Stimulated activated CD8-positive, alpha-beta memory T cell treated with anti-CD3 and anti-CD28 coated beads, Interleukin-7, amount 100 ng/mL, for 1 hour (primary cell): ENCODE data around the gene BACH2.
"Not testable (repeated sequence)": the region's sequence is repeated elsewhere in the genome, so short reads cannot be mapped to it uniquely, and the experiment has no call there.

Experiments
- DNase-seq, 2 donors: peaks; one replicate each; pipeline ENCODE4 v3.0.0-alpha.2; 2020; ENCODE audit warnings: low read depth in 2 of 2

Gene BACH2

DNA sequence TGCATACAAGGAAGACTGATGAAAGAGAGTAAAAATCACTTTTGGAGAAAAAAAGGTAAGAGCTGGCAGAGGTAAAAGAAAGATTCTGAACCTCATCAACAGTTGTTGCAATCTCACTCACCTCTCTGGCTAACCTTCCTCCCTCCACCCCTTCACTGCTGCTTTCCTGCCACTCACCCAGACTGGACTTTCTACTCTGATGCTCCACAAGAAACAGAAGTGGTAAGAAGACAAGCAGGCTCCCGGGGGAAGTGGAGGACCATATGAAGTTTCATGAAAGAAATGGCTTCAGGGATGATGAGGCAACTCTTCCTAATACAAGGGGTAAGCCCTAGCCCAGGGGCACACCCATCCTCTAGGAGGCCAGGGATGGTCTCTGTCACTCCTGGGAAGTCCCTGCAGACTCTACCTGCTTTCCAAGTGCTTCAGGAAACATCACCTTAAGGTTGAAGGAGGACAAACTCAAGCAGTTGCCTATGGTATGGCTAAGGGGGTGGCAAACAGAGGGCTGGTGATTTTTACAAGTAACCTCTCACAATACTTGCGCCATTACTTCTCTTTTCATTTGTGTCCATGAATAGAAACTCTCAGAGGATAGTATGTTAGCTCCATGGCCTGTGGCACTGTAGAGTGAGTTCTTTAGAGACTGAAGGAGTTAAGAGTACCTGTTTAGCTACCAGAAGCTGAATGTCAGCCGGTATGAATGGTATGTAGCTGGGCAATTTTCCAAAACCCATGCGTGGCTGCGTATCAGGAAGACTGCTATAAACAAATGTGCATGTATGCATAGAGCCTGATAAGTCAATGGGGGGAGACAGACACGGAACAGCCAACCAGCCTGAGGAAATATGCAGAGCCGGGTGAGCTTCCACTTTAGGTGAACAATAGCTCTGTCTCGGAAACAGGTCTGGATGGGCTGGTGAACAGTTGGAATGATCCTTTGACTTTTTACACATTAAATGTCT is 112.0 kb downstream of the BACH2 start:
- DNase-seq: no peak

DNA sequence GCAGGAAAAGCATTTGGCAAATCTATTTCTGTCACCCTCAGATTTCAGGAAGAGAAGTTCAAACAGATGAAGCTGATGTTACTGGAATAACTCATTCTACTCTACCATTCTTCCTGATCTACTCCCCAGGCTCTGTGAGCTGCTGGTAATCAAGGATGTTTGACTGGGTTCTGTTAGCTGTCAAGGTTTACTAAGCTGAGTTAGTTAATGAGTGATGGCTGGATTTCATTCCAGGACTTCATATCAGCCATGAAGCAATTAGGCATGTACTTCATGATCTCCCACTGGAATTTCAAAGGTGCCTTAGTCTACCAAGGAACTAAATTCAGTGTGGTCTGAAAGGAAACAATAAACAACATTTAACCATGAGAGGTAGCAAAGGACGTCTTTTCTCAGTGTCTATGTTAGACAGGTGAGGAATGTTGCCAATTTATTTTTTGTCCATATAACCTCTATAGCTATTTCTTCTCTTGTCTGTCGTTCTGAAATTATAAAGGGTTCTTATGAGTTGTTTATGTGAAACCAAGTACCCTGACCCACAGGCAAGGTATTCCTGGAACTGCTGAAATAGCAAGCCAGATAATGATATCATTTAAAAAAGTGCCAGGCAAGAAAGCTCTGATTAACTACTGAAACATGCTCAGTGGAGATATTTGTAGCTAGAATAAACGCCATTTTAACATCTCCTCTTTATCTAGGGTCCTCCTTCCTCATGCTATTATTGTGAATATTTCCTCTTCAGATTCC is 112.9 kb downstream of the BACH2 start:
- no peak for DNase-seq

DNA sequence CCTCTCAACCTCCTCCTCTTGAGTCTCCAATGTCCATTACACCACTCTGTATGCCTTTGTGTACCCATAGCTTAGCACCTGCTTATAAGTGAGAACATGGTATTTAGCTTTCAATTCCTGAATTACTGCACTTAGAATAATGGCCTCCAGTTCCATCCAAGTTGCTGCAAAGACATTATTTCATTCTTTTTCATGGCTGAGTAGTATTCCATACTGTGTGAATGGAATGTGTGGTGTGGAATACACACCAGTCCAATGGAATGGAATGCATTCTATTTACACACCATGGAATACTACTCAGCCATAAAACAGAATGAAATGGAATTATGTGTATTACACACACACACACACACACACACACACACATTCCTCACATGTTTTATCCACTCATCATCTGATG is 116.1 kb downstream of the BACH2 start:
- DNase-seq: no peak

DNA sequence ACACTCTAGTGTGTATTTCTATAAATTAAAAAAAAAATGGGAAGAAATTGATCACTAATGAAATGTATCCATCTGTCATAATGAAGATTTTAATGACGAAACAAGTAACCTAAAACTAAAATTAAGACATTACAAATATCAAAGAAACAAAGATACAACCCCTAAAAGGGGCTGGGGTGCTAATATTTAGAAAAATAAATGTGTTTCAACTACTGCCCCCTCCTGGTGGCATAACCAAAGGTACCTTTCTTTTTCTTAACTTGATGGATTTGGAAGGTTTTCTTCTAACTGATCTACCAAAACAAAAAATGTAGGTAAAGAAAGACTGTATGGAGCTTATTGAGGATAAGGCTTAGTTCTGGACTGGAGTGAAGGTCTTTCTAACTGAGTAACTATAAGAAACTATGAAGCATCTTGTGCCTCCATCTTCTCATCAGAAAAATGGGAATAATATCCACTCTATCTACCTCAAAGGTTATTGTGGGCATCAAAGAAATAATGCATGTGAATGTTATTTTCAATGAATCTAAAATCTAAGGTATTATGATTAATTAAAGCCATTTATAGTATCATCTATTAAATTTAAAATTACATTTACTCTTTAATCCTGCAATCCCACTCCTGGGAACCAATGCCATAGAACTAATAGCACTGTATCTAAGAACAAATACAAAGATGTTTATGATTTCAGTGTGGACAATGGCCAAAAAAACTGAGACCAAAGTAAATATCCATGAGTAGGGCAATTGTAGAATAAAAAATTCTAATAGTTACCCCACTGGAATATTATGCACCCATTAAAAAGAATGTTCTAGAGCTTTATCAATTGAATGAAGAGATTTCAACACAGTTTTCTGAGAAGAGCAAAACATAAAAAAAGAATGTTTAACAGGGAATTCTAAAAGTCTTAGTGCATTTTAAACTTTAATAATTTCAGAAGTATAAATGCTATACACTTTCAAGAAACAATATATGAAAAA is 117.2 kb downstream of the BACH2 start:
- no peak for DNase-seq

DNA sequence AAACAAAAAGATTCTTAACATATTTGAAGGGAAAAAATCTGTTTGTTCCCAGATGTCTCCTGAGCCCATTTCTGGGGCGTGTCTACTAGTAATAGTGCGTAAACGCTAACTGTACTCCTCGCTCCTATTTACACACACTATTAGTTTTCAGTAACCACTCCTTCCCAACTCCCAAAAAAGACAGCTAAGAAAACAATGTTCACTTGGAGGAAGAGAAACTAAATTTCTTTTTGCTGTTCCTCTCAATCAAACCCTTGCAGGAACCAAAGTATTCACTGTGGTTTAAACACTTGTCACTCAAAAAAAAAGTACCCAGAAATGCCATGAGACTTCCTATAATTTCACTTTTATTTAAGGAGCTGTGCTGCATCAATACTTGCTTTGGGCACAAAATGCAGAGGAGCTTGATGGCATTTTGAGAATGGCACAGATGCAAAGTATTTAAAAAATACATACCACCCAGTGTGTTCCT is 118.2 kb downstream of the BACH2 start:
- no peak for DNase-seq

DNA sequence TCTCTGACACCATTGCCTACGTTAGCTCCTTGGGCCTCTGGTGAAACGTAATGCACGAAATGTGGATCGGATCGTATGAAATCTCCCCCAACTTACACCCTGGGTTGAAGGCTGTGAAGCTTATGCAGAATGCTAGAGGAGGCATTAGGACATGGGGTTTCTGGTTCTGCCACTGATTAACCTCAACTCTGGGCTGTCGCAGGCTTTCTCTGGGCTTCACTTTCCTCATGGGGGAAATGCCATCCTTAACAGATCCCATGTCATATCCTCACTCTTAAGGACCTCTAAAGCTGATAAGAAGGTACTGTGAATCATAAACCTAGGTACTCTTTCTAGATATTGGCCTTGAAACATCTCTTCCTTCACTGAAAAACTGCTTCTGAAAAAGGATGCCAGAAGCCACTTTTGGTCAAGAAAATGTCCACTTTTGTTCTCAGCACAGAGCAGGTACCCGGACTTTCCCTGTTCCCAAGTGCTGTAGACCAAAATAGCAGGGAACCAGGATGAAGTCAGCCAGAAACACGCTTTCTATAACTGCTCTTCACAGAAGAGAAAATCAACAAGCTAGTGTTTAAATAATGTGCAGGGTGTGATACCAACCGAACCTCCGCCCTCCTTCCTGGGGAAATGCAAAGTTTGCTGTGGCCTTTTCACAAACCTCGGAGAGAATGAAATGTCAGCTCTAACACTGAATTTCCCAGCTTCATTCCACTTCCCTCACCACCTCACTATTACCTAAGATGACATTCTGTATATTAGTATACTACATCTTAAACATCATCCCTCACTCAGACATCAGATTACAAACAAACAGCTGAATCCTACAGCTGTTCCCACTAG is 118.9 kb downstream of the BACH2 start:
- DNase-seq: no peak

DNA sequence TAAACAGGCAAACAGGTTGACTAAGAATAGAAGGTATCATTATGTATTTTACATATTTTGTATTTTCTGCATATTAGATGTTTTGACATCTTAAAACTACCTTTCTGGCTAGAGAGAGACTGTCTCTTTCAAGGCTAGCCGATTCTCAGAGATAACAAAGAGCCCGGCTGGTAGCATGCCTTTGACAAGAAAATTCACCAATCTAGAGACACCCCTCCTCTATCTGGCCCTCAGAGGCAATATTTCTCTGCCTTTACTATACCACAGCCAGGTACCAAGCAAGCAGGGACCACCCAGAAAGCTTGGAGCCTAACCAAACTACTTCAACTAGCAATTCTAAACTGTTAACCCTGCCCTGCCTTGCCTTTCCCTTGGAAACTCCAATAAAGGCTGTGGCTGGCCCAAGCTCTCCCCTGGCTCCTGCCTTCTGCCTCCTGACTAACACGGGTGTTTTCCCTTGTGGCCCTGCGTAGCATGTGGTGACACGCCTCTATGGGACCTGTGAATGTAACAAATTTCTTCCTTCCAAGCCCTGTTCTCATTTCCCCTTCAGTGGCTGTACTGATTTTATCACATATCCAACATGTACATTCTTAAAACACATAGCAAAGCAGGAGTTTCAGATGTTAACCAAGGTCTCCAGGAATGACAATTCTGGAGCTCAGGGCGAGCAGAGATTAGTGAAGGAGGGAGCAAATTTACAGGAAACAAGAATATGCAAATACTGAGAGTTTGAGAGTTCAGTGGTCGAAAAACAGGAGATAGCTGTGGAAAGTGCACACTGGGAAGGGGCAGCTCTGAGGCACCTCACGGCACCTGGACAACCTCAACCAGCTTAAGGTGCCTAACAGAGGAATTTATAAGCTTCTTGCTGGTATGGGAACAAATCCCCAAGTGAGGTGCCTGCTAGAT is 120.8 kb downstream of the BACH2 start:
- DNase-seq: no peak

DNA sequence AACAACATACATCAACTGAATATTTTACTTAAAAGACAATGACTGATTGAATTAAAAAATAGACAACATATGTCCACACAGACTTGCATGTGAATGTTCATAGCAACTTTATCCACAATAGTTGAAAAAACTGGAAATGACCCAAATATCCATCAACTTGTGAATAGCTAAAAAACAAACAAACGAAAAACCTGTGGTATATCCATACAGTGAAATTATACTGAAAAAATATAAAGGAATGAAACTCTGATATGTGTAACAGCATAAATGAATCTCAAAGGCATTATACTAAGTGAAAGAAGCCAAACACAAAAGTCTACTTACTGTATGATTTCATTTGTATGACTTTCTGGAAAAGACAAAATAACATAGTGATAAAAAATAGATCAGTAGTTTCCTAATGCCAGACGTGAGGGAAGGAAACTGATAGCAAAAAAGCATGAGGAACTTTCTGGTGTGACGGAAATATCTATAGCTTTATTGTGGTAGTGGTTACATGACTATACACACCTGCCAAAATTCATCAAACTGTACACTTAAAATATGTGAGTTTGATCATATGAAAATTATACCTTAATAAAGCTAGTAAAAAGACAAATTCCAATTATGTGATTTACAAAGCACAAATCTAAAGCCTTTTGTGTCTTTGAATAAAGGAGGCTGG is 123.2 kb downstream of the BACH2 start:
- DNase-seq: no peak

DNA sequence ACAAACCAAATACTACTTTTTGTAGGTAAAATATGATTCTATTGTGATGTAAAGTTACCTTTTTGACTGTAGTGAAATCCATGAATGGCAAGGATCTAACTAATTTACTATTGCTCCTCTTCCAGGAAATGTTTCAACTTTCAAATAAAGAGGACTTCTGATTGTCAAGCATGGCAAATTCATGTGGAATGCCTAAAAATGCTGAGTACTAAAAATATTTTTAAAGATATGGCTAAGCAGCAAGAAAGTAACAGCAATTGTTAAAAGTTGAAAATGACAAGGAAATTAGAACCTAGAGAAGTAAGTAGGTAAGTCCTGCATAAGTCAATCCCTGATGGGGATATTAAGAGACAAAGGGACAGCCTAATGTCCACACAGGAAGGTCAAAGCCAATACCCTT is 126.0 kb downstream of the BACH2 start:
- DNase-seq: no peak

DNA sequence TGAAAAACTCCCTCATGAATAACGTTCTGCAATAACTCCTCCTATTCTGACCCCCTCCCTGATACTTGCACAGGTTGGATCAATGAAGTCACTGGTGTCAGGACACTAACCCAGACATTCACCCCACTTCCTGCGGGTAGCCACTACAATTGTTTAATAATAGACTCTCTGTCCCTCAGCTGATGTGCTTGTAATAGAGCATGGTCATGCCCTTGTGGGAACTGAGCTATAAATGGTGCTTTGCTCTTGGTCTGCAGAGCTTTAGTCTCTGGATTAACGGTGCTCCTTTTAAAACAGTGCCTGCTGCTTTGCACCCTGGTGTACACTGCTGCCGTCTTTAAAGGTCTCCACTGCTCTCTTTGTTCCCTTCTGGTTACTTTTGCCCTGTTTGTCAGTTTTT is 127.3 kb downstream of the BACH2 start:
- DNase-seq: no peak

DNA sequence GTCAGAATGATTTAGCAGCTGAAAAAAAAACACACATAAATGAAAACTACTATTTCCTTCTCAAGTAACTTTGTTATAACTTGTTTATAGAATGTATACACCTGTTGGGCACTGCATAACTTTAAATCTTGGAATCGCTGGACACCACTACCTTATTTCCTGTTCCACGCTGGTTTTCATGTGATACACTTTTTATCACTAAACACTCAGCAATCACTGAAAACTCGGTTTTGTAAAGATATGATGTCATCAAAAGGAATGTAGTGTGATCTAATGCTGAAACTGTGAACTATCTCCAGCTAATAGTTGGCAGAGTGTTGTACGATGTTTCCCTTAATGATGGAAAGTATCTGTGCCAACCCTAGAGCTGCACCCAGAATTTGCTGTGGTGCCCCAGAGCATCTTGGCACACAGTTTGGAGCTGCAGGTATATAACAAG is 127.9 kb downstream of the BACH2 start:
- DNase-seq: no peak

DNA sequence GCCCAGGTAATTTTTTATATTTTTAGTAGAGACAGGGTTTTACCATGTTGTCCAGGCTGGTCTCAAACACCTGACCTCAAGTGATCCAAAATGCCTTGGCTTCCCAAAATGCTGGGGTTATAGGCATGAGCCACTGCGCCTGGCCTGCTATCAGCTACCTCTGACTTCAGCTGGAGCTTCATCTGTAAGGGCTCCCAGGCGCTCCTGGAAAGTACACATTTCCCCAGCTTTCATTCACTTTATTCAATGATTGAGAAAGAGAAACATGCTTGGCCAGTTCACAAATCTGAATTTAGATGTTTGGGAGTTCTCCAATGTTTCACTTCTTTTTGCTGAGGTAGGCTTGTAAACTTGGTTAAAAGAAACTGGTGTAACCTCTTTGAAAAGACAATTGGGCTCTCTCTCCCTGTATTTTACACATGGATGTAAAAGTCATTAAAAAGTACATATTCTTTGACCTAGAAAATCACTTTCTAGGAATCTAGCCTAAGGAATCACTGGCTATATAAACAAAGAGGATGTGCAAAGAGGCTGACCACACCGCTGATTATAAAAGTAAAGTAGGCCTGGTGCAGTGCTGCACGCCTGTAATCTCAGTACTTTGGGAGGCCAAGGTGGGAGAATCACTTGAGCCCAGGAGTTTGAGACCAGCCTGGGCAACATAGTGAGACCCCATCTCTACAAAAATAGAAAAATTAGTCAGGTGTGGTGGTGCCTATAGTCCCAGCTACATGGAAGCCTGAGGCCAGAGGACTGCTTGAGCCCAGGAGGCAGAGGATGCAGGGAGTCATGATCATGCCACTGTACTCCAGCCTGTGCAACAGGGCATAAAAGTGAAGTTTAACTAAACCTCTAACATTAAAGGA is 128.9 kb downstream of the BACH2 start:
- DNase-seq: no peak

DNA sequence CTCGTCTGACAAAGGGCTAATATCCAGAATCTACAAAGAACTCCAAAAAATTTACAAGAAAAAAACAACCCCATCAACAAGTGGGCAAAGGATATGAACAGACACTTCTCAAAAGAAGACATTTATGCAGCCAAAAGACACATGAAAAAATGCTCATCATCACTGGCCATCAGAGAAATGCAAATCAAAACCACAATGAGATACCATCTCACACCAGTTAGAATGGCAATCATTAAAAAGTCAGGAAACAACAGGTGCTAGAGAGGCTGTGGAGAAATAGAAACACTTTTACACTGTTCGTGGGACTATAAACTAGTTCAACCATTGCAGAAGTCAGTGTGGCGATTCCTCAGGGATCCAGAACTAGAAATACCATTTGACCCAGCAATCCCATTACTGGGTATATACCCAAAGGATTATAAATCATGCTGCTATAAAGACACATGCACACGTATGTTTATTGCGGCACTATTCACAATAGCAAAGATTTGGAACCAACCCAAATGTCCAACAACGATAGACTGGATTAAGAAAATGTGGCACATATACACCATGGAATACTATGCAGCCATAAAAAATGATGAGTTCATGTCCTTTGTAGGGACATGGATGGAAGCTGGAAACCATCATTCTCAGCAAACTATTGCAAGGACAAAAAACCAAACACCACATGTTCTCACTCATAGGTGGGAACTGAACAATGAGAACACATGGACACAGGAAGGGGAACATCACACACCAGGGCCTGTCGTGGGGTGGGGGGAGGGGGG is 130.3 kb downstream of the BACH2 start:
- DNase-seq: not testable (repeated sequence)

DNA sequence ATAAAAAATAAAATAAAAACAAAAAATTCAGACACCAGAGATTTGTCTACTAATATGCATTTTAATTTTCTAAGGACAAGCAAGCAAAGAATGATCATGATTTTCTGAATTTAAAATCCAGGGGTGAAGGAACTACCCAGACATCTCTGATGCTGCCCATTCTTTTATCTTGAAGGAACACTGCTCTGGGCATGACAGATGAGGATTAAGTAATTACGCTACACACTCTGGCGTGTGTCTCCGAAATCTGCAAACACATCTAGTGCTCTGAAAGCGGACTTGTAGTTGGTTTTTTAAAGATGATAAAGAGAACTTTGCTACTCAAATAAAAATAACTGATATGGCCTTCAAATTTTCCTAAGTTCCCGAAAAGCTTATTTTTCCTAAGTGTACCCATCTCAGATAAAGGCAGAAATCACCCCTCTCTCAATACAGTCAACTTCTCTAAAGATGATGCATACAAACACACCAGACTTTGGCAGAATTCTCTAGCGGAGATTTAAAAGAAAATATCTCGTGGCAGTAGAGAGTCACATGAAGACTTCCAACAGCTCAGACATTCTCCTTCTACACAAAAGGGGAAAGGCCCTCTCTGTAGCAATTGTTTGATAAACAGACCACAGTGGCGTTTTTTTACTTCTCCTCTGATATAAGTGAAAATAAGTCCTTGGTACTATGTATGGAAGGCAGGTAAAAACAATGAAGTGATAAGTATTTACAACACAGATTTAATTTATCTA is 133.8 kb downstream of the BACH2 start:
- no peak for DNase-seq

DNA sequence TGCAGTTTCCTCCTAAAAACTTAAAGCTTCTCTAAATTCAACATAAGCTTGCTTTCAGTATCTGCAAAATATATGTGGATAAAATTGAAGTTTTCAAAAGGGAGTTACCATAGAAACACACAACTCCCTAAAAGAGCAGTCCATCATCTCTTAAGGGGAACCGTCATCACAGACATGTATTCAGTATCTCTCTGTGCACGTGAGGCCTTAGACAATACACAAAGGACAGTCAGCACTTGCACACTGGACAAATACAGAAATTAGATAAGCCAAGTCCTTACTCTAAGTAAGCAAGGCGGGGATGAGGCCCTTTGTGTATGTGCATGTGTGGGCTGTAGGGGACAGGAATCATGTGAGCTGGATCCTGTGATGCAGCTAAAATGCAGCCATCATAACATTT is 136.6 kb downstream of the BACH2 start:
- no peak for DNase-seq

DNA sequence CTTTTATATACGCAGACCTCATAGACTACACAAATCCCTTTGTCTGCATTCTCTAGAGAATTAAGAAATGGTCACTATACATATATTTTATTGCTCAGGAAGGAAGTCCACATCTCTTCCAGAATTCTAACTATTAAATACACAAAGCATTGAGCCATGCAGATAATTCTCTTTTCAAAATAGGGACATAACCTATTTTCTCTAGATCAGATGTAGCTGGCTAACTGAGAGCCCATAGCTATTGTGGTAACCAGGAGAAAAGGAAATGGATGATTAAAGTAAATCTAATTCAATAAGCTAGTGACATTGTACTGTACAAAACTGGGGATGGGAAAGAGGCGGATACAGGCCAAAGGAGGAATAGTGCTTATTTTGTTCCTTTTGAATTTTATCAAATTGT is 137.2 kb downstream of the BACH2 start:
- no peak for DNase-seq

DNA sequence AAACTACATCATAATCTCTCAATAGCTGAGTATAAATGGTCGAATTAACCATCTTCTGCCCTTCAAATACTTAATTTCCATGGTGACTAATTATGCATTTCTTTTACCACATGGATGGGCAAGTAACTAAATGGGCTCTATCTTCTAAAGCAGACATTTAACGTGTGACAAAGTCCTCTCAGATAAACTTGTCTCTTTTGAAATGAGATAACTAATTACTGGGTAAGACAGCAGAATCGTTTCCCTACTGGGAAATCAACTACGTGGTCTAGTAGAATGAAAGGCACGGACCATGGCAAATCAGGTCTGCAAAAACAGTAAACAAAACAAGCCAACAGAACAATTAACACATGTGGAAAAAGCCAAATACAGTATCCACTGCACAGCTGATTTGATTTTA is 137.7 kb downstream of the BACH2 start:
- DNase-seq: no peak
